ENCODE measurements around the gene ANKRD40.

ANKRD40 gene

GRCh38 chr17:50690887-50691549, 16.7 kb downstream of the ANKRD40 start:
- peaks cover 32% of the 10 kb centered on the region for H3K36me3 ChIP-seq (ENCODE audit: insufficient read depth, low read length)
- H3K9me3 ChIP-seq (ENCODE audit: low read depth, low read length), result no peaks in the 10 kb centered on the region
- DNase-seq (ENCODE audit: low read depth, low spot score), result no peak
- no peak overlapping the region for H3K4me3 ChIP-seq
- no peak overlapping the region for H3K9ac ChIP-seq (ENCODE audit: insufficient read length)
- no peak overlapping the region for H3K27ac ChIP-seq
- TF ChIP-seq POLR2AphosphoS5 (IDR thresholded peaks at IDR 0.05; ENCODE audit: borderline replicate concordance, low read depth, low read length) (no peak), EZH2 (IDR thresholded peaks at IDR 0.05) (no peak), FOXP2 (optimal IDR thresholded peaks at IDR 0.05; ENCODE audit: control extremely low read depth, extremely low read length, insufficient read depth) (no peak)

- DNase-seq (ENCODE audit: low read depth, low spot score), result no peak
- Histone ChIP-seq H3K9me3 (ENCODE audit: low read depth, low read length) (no peaks in the 10 kb centered on the region), H3K4me3 (no peak overlapping the region), H3K9ac (ENCODE audit: insufficient read length) (no peak overlapping the region), H3K27ac (no peak overlapping the region), H3K36me3 (ENCODE audit: insufficient read depth, low read length) (peaks cover 24% of the 10 kb centered on the region)
- TF ChIP-seq EZH2 (IDR thresholded peaks at IDR 0.05) (no peak), POLR2AphosphoS5 (IDR thresholded peaks at IDR 0.05; ENCODE audit: borderline replicate concordance, low read depth, low read length) (no peak), FOXP2 (optimal IDR thresholded peaks at IDR 0.05; ENCODE audit: control extremely low read depth, extremely low read length, insufficient read depth) (no peak)
Measured at GRCh38 chr17:50689956-50690886, 17.5 kb downstream of the ANKRD40 start.

- TF ChIP-seq FOXP2 (optimal IDR thresholded peaks at IDR 0.05; ENCODE audit: control extremely low read depth, extremely low read length, insufficient read depth) (no peak), EZH2 (IDR thresholded peaks at IDR 0.05) (no peak), POLR2AphosphoS5 (IDR thresholded peaks at IDR 0.05; ENCODE audit: borderline replicate concordance, low read depth, low read length) (no peak)
- H3K9ac ChIP-seq (ENCODE audit: insufficient read length), result no peak overlapping the region
- no peak overlapping the region for H3K27ac ChIP-seq
- DNase-seq (ENCODE audit: low read depth, low spot score), result no peak
- H3K9me3 ChIP-seq (ENCODE audit: low read depth, low read length), result no peaks in the 10 kb centered on the region
- no peak overlapping the region for H3K4me3 ChIP-seq
- H3K36me3 ChIP-seq (ENCODE audit: insufficient read depth, low read length), result peaks cover 15% of the 10 kb centered on the region
Measured at GRCh38 chr17:50689251-50689650, 18.5 kb downstream of the ANKRD40 start.

- TF ChIP-seq EZH2 (IDR thresholded peaks at IDR 0.05) (no peak), FOXP2 (optimal IDR thresholded peaks at IDR 0.05; ENCODE audit: control extremely low read depth, extremely low read length, insufficient read depth) (no peak), POLR2AphosphoS5 (IDR thresholded peaks at IDR 0.05; ENCODE audit: borderline replicate concordance, low read depth, low read length) (no peak)
- Histone ChIP-seq H3K27ac (no peak overlapping the region), H3K9me3 (ENCODE audit: low read depth, low read length) (no peaks in the 10 kb centered on the region), H3K36me3 (ENCODE audit: insufficient read depth, low read length) (peaks cover 7% of the 10 kb centered on the region), H3K9ac (ENCODE audit: insufficient read length) (no peak overlapping the region), H3K4me3 (no peak overlapping the region)
- no peak for DNase-seq (ENCODE audit: low read depth, low spot score)
Measured at GRCh38 chr17:50688245-50688644, 19.5 kb downstream of the ANKRD40 start.

- TF ChIP-seq POLR2AphosphoS5 (IDR thresholded peaks at IDR 0.05; ENCODE audit: borderline replicate concordance, low read depth, low read length) (no peak), FOXP2 (optimal IDR thresholded peaks at IDR 0.05; ENCODE audit: control extremely low read depth, extremely low read length, insufficient read depth) (no peak), EZH2 (IDR thresholded peaks at IDR 0.05) (no peak)
- DNase-seq (ENCODE audit: low read depth, low spot score), result no peak
- Histone ChIP-seq H3K9me3 (ENCODE audit: low read depth, low read length) (no peaks in the 10 kb centered on the region), H3K4me3 (no peak overlapping the region), H3K27ac (no peak overlapping the region), H3K9ac (ENCODE audit: insufficient read length) (no peak overlapping the region), H3K36me3 (ENCODE audit: insufficient read depth, low read length) (no peaks in the 10 kb centered on the region; the same call in 1 of the 2 replicates)
Measured at GRCh38 chr17:50687200-50688066, 20.3 kb downstream of the ANKRD40 start.

GRCh38 chr17:50686494-50687199, 21.1 kb downstream of the ANKRD40 start:
- Histone ChIP-seq H3K9me3 (ENCODE audit: low read depth, low read length) (no peaks in the 10 kb centered on the region), H3K27ac (no peak overlapping the region), H3K36me3 (ENCODE audit: insufficient read depth, low read length) (no peaks in the 10 kb centered on the region), H3K4me3 (no peak overlapping the region), H3K9ac (ENCODE audit: insufficient read length) (no peak overlapping the region)
- DNase-seq (ENCODE audit: low read depth, low spot score), result no peak
- TF ChIP-seq EZH2 (IDR thresholded peaks at IDR 0.05), result no peak
- no peak for TF ChIP-seq POLR2AphosphoS5 (IDR thresholded peaks at IDR 0.05; ENCODE audit: borderline replicate concordance, low read depth, low read length)
- TF ChIP-seq FOXP2 (optimal IDR thresholded peaks at IDR 0.05; ENCODE audit: control extremely low read depth, extremely low read length, insufficient read depth), result no peak

GRCh38 chr17:50685691-50686493, 21.8 kb downstream of the ANKRD40 start:
- no peak overlapping the region for H3K4me3 ChIP-seq
- no peaks in the 10 kb centered on the region for H3K9me3 ChIP-seq (ENCODE audit: low read depth, low read length)
- TF ChIP-seq FOXP2 (optimal IDR thresholded peaks at IDR 0.05; ENCODE audit: control extremely low read depth, extremely low read length, insufficient read depth) (no peak), EZH2 (IDR thresholded peaks at IDR 0.05) (no peak), POLR2AphosphoS5 (IDR thresholded peaks at IDR 0.05; ENCODE audit: borderline replicate concordance, low read depth, low read length) (no peak)
- H3K36me3 ChIP-seq (ENCODE audit: insufficient read depth, low read length), result no peaks in the 10 kb centered on the region
- no peak for DNase-seq (ENCODE audit: low read depth, low spot score)
- H3K9ac ChIP-seq (ENCODE audit: insufficient read length), result no peak overlapping the region
- H3K27ac ChIP-seq, result no peak overlapping the region
